Mucosa of rectum (tissue), 2 donors: ENCODE measurements around the gene MINAR1.
"Not testable (repeated sequence)": the region's sequence is repeated elsewhere in the genome, so short reads cannot be mapped to it uniquely, and the experiment has no call there.

Experiments used
- H3K27ac ChIP-seq, 2 donors: one replicate each; pipeline ENCODE4 v1.7.0; 2013; ENCODE audit warnings: inconsistent platforms in 2 of 2, low read depth in 2 of 2, low read length in 2 of 2
- H3K27me3 ChIP-seq, 2 donors: one replicate each; pipeline ENCODE4 v1.7.0; 2013; ENCODE audit warnings: low read length in 2 of 2; ENCODE audit not compliant: control insufficient read depth in 2 of 2, insufficient read depth in 2 of 2
- H3K36me3 ChIP-seq, 2 donors: one replicate each; pipeline ENCODE4 v1.7.0; 2013; ENCODE audit warnings: low read length in 2 of 2; ENCODE audit not compliant: control insufficient read depth in 2 of 2, insufficient read depth in 2 of 2
- H3K4me1 ChIP-seq, 2 donors: one replicate each; pipeline ENCODE4 v1.7.0; 2013; ENCODE audit warnings: low read length in 2 of 2, mild to moderate bottlenecking in 1 of 2; ENCODE audit not compliant: control insufficient read depth in 2 of 2, insufficient read depth in 2 of 2
- H3K4me3 ChIP-seq, 2 donors: one replicate each; pipeline ENCODE4 v1.7.0; 2013; ENCODE audit warnings: low read length in 2 of 2
- H3K9ac ChIP-seq, 2 donors: one replicate each; pipeline ENCODE4 v1.7.0; 2013; ENCODE audit warnings: low read length in 2 of 2, low read depth in 1 of 2, mild to moderate bottlenecking in 1 of 2
- H3K9me3 ChIP-seq, 2 donors: one replicate each; pipeline ENCODE4 v1.7.0; 2013; ENCODE audit warnings: low read length in 2 of 2; ENCODE audit not compliant: control insufficient read depth in 2 of 2
- donor health status: healthy.
- donor health status: Normal muscosa, but diverticular disease.

Gene MINAR1

GRCh38 chr15:79408041-79408440 lies 24.1 kb upstream of the MINAR1 start:
- no peak overlapping the region for H3K27ac ChIP-seq
- H3K9ac ChIP-seq, result no peak overlapping the region
- H3K4me1 ChIP-seq, result no peaks in the 10 kb centered on the region
- no peaks in the 10 kb centered on the region for H3K9me3 ChIP-seq
- H3K4me3 ChIP-seq, result no peak overlapping the region
- H3K36me3 ChIP-seq, result no peaks in the 10 kb centered on the region
- H3K27me3 ChIP-seq, result no peaks in the 10 kb centered on the region

DNA sequence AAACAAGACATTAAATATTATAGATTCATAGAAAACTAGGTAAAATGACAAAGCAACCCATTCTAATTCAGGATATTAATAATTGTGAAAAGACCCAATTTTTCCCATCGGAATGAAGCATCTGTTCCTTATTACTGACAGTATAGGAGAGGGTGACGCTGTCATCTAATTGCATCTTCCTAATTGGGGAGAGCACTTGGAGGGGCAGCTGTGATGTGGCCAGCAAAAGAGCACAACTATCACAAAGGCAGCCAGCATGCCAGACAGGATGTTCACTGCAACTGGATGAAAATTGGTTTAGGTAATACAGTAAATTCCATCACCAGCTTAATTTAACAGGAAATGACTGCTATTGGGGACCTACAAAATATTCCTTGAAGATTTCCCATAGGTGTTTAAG lies 21.9 kb upstream of the MINAR1 start:
- no peak overlapping the region for H3K9ac ChIP-seq
- no peaks in the 10 kb centered on the region for H3K27me3 ChIP-seq
- H3K27ac ChIP-seq, result no peak overlapping the region
- no peaks in the 10 kb centered on the region for H3K36me3 ChIP-seq
- H3K9me3 ChIP-seq, result no peaks in the 10 kb centered on the region
- H3K4me1 ChIP-seq, result no peaks in the 10 kb centered on the region
- H3K4me3 ChIP-seq, result no peak overlapping the region

DNA sequence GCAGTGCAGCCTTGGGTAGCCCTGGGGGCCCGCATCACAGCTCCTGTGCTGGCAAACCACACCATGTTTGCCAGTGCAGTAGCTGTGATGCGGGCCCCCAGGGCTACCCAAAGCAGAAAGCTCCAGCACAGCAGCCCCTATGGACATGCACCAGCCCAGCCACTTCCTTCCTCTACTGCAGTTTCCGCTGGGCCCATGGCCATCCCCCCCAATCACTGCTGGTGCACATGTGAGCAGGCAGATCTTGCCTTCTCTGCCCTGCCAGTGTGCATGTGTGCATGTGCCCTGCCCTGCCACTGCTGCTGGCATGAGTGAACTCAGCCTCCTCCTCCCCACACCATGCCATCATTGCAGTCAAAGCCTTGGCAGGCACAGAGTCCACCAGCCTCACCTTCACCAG lies 20.1 kb upstream of the MINAR1 start:
- no peak overlapping the region for H3K27ac ChIP-seq
- H3K27me3 ChIP-seq, result no peaks in the 10 kb centered on the region
- no peak overlapping the region for H3K9ac ChIP-seq
- no peaks in the 10 kb centered on the region for H3K4me1 ChIP-seq
- no peaks in the 10 kb centered on the region for H3K9me3 ChIP-seq
- H3K36me3 ChIP-seq, result no peaks in the 10 kb centered on the region
- no peak overlapping the region for H3K4me3 ChIP-seq

DNA sequence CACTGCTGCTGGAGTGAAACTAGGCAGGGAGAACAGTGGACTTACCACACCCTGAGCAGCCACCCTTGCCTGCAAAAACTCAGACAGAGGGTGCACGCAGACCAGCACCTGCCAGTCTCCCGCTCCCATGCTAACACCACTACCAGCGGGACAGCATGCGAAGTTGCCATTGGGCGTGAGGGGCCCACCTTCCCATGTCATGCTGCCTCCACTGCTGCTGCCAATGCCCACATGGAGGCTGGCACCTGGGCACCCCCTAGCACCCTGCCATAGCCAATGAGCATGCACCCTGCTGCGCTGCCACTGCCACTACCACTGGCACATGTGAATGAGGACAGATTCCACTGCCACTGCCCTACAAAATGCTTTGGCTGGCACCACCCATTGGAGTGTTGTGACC lies 19.7 kb upstream of the MINAR1 start:
- Histone ChIP-seq H3K36me3 (no peaks in the 10 kb centered on the region), H3K27ac (no peak overlapping the region), H3K4me3 (no peak overlapping the region), H3K9me3 (no peaks in the 10 kb centered on the region), H3K4me1 (no peaks in the 10 kb centered on the region), H3K9ac (no peak overlapping the region), H3K27me3 (no peaks in the 10 kb centered on the region)

DNA sequence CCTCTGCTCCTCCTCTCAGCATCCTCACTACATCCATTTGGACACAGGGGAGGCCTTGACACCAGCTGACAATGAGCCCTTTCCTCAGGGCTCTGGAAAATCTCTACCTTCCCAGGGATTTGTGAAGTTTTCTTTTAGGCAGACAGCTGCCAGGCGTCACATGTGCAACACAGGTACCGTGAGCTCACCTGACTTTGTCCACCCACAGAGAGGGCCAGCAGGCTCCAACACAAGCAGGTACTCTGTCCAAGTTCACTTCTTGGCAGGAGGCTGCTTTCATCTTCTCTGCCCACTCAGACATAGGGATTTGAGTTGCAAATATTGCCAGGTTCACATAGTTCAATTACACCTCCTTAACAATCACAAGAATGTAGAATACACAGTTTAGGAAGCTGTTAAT lies 15.3 kb upstream of the MINAR1 start:
- no peaks in the 10 kb centered on the region for H3K27me3 ChIP-seq
- no peaks in the 10 kb centered on the region for H3K36me3 ChIP-seq
- no peak overlapping the region for H3K9ac ChIP-seq
- H3K4me3 ChIP-seq, result no peak overlapping the region
- H3K4me1 ChIP-seq, result no peaks in the 10 kb centered on the region
- no peaks in the 10 kb centered on the region for H3K9me3 ChIP-seq
- no peak overlapping the region for H3K27ac ChIP-seq

GRCh38 chr15:79418693-79419279 lies 13.3 kb upstream of the MINAR1 start:
- H3K4me1 ChIP-seq, result no peaks in the 10 kb centered on the region
- no peaks in the 10 kb centered on the region for H3K36me3 ChIP-seq
- H3K9ac ChIP-seq, result no peak overlapping the region
- no peaks in the 10 kb centered on the region for H3K27me3 ChIP-seq
- no peak overlapping the region for H3K27ac ChIP-seq
- H3K4me3 ChIP-seq, result no peak overlapping the region
- H3K9me3 ChIP-seq, result no peaks in the 10 kb centered on the region

DNA sequence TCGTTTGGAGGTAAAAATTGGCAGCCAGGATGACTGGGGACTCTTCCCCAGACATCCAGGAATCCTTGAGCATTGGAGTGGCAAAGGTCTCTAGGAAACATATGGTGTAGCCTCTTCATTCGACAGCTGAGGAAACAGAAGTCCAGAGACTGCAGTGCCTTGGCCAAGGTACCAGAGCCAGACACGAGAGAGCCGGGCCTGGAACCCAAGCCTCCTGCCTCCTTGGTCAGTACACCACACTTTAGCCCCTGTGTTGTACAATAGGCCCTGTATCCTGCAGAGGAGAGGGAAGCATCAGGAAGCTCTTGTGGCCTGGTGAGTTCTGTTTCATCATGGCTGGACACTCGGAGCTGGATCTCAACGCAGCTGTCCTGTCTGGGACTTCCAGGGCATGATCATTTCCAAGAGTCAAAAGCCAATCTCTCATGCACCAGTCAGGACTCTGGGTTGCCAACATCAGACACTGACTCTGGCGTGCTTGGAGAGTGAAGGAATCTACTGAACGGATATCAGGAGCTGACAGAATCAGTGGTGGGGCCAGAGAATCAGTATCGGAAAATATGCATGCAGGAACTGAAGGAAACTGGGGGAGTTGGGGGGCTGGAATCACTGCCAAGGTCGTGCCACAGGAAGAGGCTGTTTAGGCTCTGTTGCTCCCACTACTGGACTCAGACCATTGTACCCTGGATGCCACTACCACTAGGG lies 6.4 kb upstream of the MINAR1 start:
- no peaks in the 10 kb centered on the region for H3K9me3 ChIP-seq
- no peak overlapping the region for H3K27ac ChIP-seq
- no peaks in the 10 kb centered on the region for H3K36me3 ChIP-seq
- no peak overlapping the region for H3K9ac ChIP-seq
- peaks cover 8 to 17% of the 10 kb centered on the region in 2 donors for H3K27me3 ChIP-seq
- no peaks in the 10 kb centered on the region for H3K4me1 ChIP-seq
- H3K4me3 ChIP-seq, result no peak overlapping the region

DNA sequence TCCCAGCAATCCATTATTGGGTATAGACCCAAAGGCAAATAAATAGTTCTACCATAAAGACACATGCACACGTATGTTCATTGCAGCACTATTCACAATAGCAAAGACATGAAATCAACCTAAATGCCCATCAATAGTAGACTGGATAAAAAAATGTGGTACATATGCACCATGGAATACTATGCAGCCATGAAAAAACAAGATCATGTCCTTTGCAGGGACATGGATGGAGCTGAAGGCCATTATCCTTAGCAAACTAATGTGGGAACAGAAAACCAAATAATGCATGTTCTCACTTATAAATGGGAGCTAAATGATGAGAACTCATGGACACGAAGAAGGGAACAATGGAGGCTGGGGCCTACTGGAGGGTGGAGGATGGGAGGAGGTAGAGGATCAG lies 5.2 kb upstream of the MINAR1 start:
- H3K27ac ChIP-seq, H3K9me3 ChIP-seq: not testable (repeated sequence)

GRCh38 chr15:79427781-79428598 lies 4.1 kb upstream of the MINAR1 start:
- H3K27ac ChIP-seq, result no peak overlapping the region
- H3K9me3 ChIP-seq, result no peaks in the 10 kb centered on the region
- H3K36me3 ChIP-seq, result no peaks in the 10 kb centered on the region
- H3K27me3 ChIP-seq, result peaks cover 17 to 33% of the 10 kb centered on the region in 2 donors
- H3K4me1 ChIP-seq, result peaks cover 3 to 6% of the 10 kb centered on the region in 2 donors
- H3K4me3 ChIP-seq, result no peak overlapping the region
- no peak overlapping the region for H3K9ac ChIP-seq

More for the DNA sequence above, 5.2 kb upstream of the MINAR1 start:
- not testable (repeated sequence) for H3K9ac ChIP-seq, H3K4me1 ChIP-seq, H3K4me3 ChIP-seq, H3K36me3 ChIP-seq
- H3K27me3 ChIP-seq, result peaks cover 13 to 25% of the 10 kb centered on the region in 2 donors

- Histone ChIP-seq H3K9me3 (no peaks in the 10 kb centered on the region), H3K27ac (no peak overlapping the region), H3K4me1 (peaks cover 3 to 6% of the 10 kb centered on the region in 2 donors), H3K9ac (no peak overlapping the region), H3K36me3 (no peaks in the 10 kb centered on the region), H3K4me3 (peak overlapping the region in 1 of 2 donors; percentile 47), H3K27me3 (peaks cover 28 to 41% of the 10 kb centered on the region in 2 donors)
These were observed 1.1 kb upstream of the MINAR1 start for GRCh38 chr15:79430901-79431635.
